Measurements from ENCODE around the gene KRTAP10-1. TPM values are rescaled to one million over a fixed set of nuclear protein-coding genes. Genes with fewer than 3 reads are reported as not detected.
"Not testable (repeated sequence)": the region's sequence is repeated elsewhere in the genome, so short reads cannot be mapped to it uniquely, and the experiment has no call there.

The KRTAP10-1 gene
- total RNA-seq, 1 experiment from 2014 or later = 0.47 TPM

GRCh38 chr21:44506279-44507255 is 33.4 kb downstream of the KRTAP10-1 start:
- no peaks in the 10 kb centered on the region for H3K36me3 ChIP-seq (ENCODE audit: insufficient read depth, low read length, poor library complexity, severe bottlenecking)
- ChIA-PET POLR2A (ENCODE audit: low non-redundant PET) (no interaction called here), CTCF (interaction anchor here (0.9 kb wide), 1 partner anchor 286 kb away, joined by 5 read pairs; no protein-coding TSS in a partner anchor)
- H3K4me1 ChIP-seq (ENCODE audit: insufficient read depth, low read length, poor library complexity, severe bottlenecking) = no peaks in the 10 kb centered on the region
- no peaks in the 10 kb centered on the region for H3K9me3 ChIP-seq (ENCODE audit: low read depth, low read length, poor library complexity, severe bottlenecking)
- no peak for TF ChIP-seq CTCF (conservative IDR thresholded peaks at IDR 0.05; ENCODE audit: low read depth, low read length)
- TF ChIP-seq EZH2 (IDR thresholded peaks at IDR 0.05; ENCODE audit: borderline replicate concordance, low read depth, low read length, poor library complexity, severe bottlenecking) = no peak
- intact Hi-C loops (cut with micrococcal nuclease; ENCODE audit: unreplicated experiment) = no loop called here
- BruUV-seq (replicated peaks) = no TSS peak
- H3K27me3 ChIP-seq (replicated peaks; ENCODE audit: insufficient read depth, low read depth, low read length, poor library complexity) = no peaks in the 10 kb centered on the region
- DNase-seq (ENCODE audit: low spot score) = no peak
- no peak overlapping the region for H3K4me3 ChIP-seq (ENCODE audit: low read depth, low read length, poor library complexity, severe bottlenecking)
- H3K27ac ChIP-seq (ENCODE audit: low read depth, low read length, poor library complexity, severe bottlenecking) = no peak overlapping the region

DNA sequence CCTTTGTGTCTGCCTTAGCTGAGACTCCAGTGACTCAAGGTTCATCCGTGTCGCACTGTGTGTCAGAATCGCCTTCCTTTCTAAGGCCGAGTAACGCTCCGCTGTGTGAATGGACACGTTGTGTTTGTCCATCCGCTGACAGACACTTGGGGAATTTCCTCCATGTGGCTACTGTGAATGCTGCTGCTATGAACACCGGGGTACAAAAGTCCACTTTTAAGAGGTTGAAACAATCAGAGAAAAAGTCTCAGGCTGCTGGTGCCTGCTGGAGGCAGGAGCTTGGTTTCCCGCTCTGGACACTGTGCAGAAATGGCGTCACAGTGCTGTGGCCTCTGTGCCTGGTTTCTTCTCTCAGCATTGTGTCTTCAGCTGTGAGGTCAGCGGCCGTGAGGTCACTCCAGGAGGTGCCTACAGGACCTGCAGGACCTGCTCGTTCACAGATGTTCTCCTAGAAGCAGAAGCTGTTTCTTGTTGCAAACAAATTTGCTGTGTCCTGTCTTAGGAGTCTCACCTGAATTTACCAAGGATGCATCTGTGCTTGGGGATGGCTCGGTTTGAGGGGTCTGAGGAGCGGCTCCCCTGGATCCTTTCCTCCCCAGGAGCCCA is 34.2 kb downstream of the KRTAP10-1 start:
- no peak overlapping the region for H3K27ac ChIP-seq (ENCODE audit: low read depth, low read length, poor library complexity, severe bottlenecking)
- H3K4me3 ChIP-seq (ENCODE audit: low read depth, low read length, poor library complexity, severe bottlenecking) = no peak overlapping the region
- H3K27me3 ChIP-seq (replicated peaks; ENCODE audit: insufficient read depth, low read depth, low read length, poor library complexity) = no peaks in the 10 kb centered on the region
- no peak for DNase-seq (ENCODE audit: low spot score)
- BruUV-seq (replicated peaks) = no TSS peak
- intact Hi-C loops (cut with micrococcal nuclease; ENCODE audit: unreplicated experiment) = no loop called here
- H3K36me3 ChIP-seq (ENCODE audit: insufficient read depth, low read length, poor library complexity, severe bottlenecking) = no peaks in the 10 kb centered on the region
- ChIA-PET POLR2A (ENCODE audit: low non-redundant PET) (no interaction called here), CTCF (interaction anchor here (0.9 kb wide), 1 partner anchor 287 kb away, joined by 5 read pairs; no protein-coding TSS in a partner anchor)
- H3K9me3 ChIP-seq (ENCODE audit: low read depth, low read length, poor library complexity, severe bottlenecking) = no peaks in the 10 kb centered on the region
- TF ChIP-seq EZH2 (IDR thresholded peaks at IDR 0.05; ENCODE audit: borderline replicate concordance, low read depth, low read length, poor library complexity, severe bottlenecking) = no peak
- no peak for TF ChIP-seq CTCF (conservative IDR thresholded peaks at IDR 0.05; ENCODE audit: low read depth, low read length)
- no peaks in the 10 kb centered on the region for H3K4me1 ChIP-seq (ENCODE audit: insufficient read depth, low read length, poor library complexity, severe bottlenecking)

GRCh38 chr21:44503901-44504399 is 36.0 kb downstream of the KRTAP10-1 start:
- ChIA-PET POLR2A (ENCODE audit: low non-redundant PET) (no interaction called here), CTCF (interaction anchor here (0.6 kb wide), 1 partner anchor 248 kb away, joined by 4 read pairs; no protein-coding TSS in a partner anchor)
- Histone ChIP-seq H3K27ac (ENCODE audit: low read depth, low read length, poor library complexity, severe bottlenecking) (no peak overlapping the region), H3K4me3 (ENCODE audit: low read depth, low read length, poor library complexity, severe bottlenecking) (no peak overlapping the region), H3K9me3 (ENCODE audit: low read depth, low read length, poor library complexity, severe bottlenecking) (no peaks in the 10 kb centered on the region), H3K36me3 (ENCODE audit: insufficient read depth, low read length, poor library complexity, severe bottlenecking) (no peaks in the 10 kb centered on the region), H3K27me3 (replicated peaks; ENCODE audit: insufficient read depth, low read depth, low read length, poor library complexity) (no peaks in the 10 kb centered on the region), H3K4me1 (ENCODE audit: insufficient read depth, low read length, poor library complexity, severe bottlenecking) (no peaks in the 10 kb centered on the region)
- no TSS peak for BruUV-seq (replicated peaks)
- intact Hi-C loops (cut with micrococcal nuclease; ENCODE audit: unreplicated experiment) = no loop called here
- DNase-seq (ENCODE audit: low spot score) = no peak
- TF ChIP-seq CTCF (conservative IDR thresholded peaks at IDR 0.05; ENCODE audit: low read depth, low read length) (no peak), EZH2 (IDR thresholded peaks at IDR 0.05; ENCODE audit: borderline replicate concordance, low read depth, low read length, poor library complexity, severe bottlenecking) (no peak)

DNA sequence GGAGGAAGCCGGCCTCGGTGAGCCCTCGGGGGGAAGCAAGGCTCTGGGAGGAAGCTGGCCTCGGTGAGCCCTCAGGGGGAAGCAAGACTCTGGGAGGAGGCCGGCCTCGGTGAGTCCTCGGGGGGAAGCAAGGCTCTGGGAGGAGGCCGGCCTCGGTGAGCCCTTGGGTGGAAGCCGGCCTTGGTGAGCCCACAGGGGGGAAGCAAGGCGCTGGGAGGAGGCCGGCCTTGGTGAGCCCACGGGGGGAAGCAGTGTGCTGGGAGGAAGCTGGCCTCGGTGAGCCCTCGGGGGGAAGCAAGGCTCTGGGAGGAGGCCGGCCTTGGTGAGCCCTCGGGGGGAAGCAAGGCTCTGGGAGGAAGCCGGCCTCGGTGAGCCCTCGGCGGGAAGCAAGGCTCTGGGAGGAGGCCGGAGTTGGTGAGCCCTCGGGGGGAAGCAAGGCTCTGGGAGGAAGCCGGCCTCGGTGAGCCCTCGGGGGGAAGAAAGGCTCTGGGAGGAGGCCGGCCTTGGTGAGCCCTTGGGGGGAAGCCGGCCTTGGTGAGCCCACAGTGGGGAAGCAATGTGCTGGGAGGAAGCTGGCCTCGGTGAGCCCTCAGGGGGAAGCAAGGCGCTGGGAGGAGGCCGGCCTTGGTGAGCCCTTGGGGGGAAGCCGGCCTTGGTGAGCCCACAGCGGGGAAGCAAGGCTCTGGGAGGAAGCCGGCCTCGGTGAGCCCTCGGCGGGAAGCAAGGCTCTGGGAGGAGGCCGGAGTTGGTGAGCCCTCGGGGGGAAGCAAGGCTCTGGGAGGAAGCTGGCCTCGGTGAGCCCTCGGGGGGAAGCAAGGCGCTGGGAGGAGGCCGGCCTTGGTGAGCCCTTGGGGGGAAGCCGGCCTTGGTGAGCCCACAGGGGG is 36.7 kb downstream of the KRTAP10-1 start:
- H3K4me3 ChIP-seq (ENCODE audit: low read depth, low read length, poor library complexity, severe bottlenecking); H3K27ac ChIP-seq (ENCODE audit: low read depth, low read length, poor library complexity, severe bottlenecking); POLR2A ChIA-PET (ENCODE audit: low non-redundant PET); H3K27me3 ChIP-seq (replicated peaks; ENCODE audit: insufficient read depth, low read depth, low read length, poor library complexity); H3K9me3 ChIP-seq (ENCODE audit: low read depth, low read length, poor library complexity, severe bottlenecking); H3K36me3 ChIP-seq (ENCODE audit: insufficient read depth, low read length, poor library complexity, severe bottlenecking); intact Hi-C loops (cut with micrococcal nuclease; ENCODE audit: unreplicated experiment); DNase-seq (ENCODE audit: low spot score); H3K4me1 ChIP-seq (ENCODE audit: insufficient read depth, low read length, poor library complexity, severe bottlenecking); CTCF ChIA-PET; BruUV-seq (replicated peaks): not testable (repeated sequence)

Data from A673 (cell line).